Measurements from ENCODE around the gene TMED1.
"Not testable (repeated sequence)": the region's sequence is repeated elsewhere in the genome, so short reads cannot be mapped to it uniquely, and the experiment has no call there.

The TMED1 gene

DNA sequence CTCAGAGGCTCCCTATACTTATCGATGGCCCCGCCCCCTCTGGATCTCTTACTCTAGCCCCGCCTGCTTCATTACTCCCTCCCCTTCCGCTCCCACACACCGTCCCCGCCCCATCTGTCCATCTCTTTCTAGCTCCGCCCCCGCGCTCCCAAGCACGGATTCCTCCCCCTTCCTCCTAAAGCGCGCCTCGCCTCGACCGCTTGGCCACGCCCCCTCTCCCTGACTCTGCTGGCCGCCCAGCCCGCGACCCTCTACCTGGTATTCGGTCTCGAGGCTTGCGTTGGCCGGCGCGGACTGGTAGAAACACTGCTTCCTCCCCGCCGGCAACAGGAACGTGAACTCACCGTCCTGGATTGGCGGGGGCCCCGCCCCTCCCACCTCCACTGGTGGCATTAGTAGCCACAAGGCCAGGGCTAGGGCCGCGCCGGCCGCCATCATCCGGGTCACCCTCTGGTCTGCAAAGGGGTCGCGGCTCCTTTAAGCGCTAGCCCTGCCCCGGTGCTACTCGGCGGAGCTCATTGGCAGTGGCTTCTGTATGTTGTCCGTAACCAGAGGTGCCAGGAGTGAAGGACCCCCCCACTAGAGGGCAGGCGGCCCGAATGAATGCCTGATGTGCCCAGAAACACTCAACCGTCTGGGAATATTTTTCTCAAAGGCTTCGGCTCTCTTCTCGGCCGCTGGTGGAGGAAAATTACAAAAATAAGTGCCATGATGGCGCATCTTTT lies at the start of gene TMED1:
TSS of gene TMED1 (minus strand) at position 459 of the 725 bp plus-strand sequence. CDS start at position 438, 21 bp downstream.
- TF ChIP-seq, protein P1, sequence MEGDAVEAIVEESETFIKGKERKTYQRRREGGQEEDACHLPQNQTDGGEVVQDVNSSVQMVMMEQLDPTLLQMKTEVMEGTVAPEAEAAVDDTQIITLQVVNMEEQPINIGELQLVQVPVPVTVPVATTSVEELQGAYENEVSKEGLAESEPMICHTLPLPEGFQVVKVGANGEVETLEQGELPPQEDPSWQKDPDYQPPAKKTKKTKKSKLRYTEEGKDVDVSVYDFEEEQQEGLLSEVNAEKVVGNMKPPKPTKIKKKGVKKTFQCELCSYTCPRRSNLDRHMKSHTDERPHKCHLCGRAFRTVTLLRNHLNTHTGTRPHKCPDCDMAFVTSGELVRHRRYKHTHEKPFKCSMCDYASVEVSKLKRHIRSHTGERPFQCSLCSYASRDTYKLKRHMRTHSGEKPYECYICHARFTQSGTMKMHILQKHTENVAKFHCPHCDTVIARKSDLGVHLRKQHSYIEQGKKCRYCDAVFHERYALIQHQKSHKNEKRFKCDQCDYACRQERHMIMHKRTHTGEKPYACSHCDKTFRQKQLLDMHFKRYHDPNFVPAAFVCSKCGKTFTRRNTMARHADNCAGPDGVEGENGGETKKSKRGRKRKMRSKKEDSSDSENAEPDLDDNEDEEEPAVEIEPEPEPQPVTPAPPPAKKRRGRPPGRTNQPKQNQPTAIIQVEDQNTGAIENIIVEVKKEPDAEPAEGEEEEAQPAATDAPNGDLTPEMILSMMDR (IDR thresholded peaks at IDR 0.05; ENCODE audit: low read depth, low read length), result no peak
- H3K4me3 ChIP-seq (ENCODE audit: low read depth, low read length), result peak within 1 kb of the TSS; percentile 68

- H3K4me3 ChIP-seq (ENCODE audit: low read depth, low read length), result no peak overlapping the region
- TF ChIP-seq, protein P1 (IDR thresholded peaks at IDR 0.05; ENCODE audit: low read depth, low read length), result no peak
Observed at GRCh38 chr19:10885201-10886169, 49.5 kb upstream of the TMED1 start.

- no peak overlapping the region for H3K4me3 ChIP-seq (ENCODE audit: low read depth, low read length)
- TF ChIP-seq, protein P1 (IDR thresholded peaks at IDR 0.05; ENCODE audit: low read depth, low read length), result no peak
Observed at GRCh38 chr19:10884274-10884673, 48.3 kb upstream of the TMED1 start.

DNA sequence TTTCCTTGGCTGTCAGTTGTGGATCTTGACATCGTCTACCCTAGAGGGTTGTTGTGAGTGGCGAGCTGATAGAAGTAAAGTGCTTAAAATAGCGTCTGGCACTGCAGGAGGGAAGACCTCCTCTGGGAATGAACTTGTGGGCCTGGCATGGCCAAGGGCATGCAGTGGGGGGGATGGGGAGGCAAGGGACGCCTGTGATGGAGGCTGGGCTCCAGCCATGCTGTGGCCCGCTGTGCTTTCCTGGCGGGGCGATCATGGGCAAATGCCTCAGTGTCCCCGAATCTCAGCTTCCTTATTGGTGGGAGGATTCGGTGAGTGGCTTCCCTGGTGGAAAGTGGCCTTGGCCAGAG lies 46.1 kb upstream of the TMED1 start:
- TF ChIP-seq, protein P1 (IDR thresholded peaks at IDR 0.05; ENCODE audit: low read depth, low read length), result no peak
- no peak overlapping the region for H3K4me3 ChIP-seq (ENCODE audit: low read depth, low read length)

- TF ChIP-seq, protein P1 (IDR thresholded peaks at IDR 0.05; ENCODE audit: low read depth, low read length), result no peak
- no peak overlapping the region for H3K4me3 ChIP-seq (ENCODE audit: low read depth, low read length)
Observed at GRCh38 chr19:10881403-10882107, 45.5 kb upstream of the TMED1 start.

- TF ChIP-seq, protein P1 (IDR thresholded peaks at IDR 0.05; ENCODE audit: low read depth, low read length), result no peak
- H3K4me3 ChIP-seq (ENCODE audit: low read depth, low read length), result no peak overlapping the region
Observed at GRCh38 chr19:10878253-10878652, 42.2 kb upstream of the TMED1 start.

GRCh38 chr19:10877608-10878007 lies 41.6 kb upstream of the TMED1 start:
- H3K4me3 ChIP-seq (ENCODE audit: low read depth, low read length), result not testable (repeated sequence)
